ENCODE results near the gene KRI1.

DNA sequence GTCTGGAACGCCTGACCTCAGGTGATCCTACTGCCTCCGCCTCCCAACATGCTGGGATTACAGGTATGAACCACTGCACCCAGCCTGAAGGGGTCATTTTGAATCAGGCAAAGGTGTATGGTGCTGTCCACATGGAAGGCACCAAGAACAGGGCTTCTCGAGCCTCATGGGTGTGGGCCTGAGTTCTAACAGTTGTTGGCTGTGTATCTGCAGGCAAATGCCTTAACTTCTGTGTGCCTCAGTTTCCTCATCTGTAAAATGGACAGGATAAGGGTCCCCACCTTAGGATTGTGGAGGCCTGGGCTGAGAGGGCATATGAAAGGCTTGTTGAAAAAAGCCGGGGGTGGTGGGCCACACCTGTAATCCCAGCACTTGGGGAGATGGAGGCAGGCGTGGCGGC lies 12.1 kb upstream of the KRI1 start:
- TF ChIP-seq, protein P1, sequence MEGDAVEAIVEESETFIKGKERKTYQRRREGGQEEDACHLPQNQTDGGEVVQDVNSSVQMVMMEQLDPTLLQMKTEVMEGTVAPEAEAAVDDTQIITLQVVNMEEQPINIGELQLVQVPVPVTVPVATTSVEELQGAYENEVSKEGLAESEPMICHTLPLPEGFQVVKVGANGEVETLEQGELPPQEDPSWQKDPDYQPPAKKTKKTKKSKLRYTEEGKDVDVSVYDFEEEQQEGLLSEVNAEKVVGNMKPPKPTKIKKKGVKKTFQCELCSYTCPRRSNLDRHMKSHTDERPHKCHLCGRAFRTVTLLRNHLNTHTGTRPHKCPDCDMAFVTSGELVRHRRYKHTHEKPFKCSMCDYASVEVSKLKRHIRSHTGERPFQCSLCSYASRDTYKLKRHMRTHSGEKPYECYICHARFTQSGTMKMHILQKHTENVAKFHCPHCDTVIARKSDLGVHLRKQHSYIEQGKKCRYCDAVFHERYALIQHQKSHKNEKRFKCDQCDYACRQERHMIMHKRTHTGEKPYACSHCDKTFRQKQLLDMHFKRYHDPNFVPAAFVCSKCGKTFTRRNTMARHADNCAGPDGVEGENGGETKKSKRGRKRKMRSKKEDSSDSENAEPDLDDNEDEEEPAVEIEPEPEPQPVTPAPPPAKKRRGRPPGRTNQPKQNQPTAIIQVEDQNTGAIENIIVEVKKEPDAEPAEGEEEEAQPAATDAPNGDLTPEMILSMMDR (IDR thresholded peaks at IDR 0.05) = no peak
- TF ChIP-seq POLR2A (IDR thresholded peaks at IDR 0.05) = no peak
